ENCODE measurements around the gene CFAP46. TPM values are rescaled to one million over a fixed set of nuclear protein-coding genes. Genes with fewer than 3 reads are reported as not detected.

CFAP46 gene
- total RNA-seq, 1 experiment from 2014 or later: 3.3 TPM

GRCh38 chr10:132875435-132875834, 66.9 kb downstream of the CFAP46 start (continued):
- no peak for TF ChIP-seq E2F1 (CRISPR knock-in tag; IDR thresholded peaks at IDR 0.05)

DNA sequence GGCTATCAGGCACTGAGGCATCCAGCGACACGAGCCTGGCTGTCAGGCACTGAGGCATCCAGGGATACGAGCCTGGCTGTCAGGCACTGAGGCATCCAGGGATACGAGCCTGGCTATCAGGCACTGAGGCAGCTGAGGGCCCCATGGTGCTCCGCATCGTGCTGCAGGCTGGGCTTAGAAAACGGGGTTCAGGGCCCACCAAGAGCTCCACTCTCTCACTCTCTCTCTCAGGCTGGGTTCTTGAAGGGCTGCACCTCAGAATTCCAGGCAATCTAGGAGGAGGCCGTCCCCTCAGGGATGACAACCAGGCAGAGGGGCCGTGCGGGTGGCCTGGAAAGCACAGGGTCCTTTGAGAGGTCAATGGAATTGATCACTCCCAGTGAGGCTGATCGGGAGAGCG, 69.0 kb downstream of the CFAP46 start:
- Mint-ChIP-seq H3K36me3 (peaks cover 12% of the 10 kb centered on the region), H3K27ac (no peak overlapping the region), H3K4me1 (peaks cover under 1% of the 10 kb centered on the region; the same call in 1 of the 2 replicates), H3K9me3 (peaks cover 34% of the 10 kb centered on the region), H3K4me3 (no peak overlapping the region), H3K27me3 (ENCODE audit: low read depth) (no peaks in the 10 kb centered on the region)
- DNase-seq (ENCODE audit: low spot score) (peak; percentile 6), ATAC-seq (no peak)
- CTCF ChIA-PET: no interaction called here
- POLR2A ChIA-PET: no interaction called here
- TF ChIP-seq ZNF138 (CRISPR knock-in tag; conservative IDR thresholded peaks at IDR 0.05) (no peak), ZNF423 (CRISPR knock-in tag; IDR thresholded peaks at IDR 0.05) (no peak), NFATC4 (CRISPR knock-in tag; IDR thresholded peaks at IDR 0.05) (no peak), NR2C2 (CRISPR knock-in tag; IDR thresholded peaks at IDR 0.05) (no peak), TCF7 (CRISPR knock-in tag; IDR thresholded peaks at IDR 0.05; ENCODE audit: low read depth) (no peak), HMGA2 (CRISPR knock-in tag; IDR thresholded peaks at IDR 0.05) (no peak), ZNF425 (CRISPR knock-in tag; conservative IDR thresholded peaks at IDR 0.05) (no peak), JAZF1 (CRISPR knock-in tag; IDR thresholded peaks at IDR 0.05) (no peak), ZNF281 (CRISPR knock-in tag; IDR thresholded peaks at IDR 0.05) (no peak), ZMAT4 (CRISPR knock-in tag; IDR thresholded peaks at IDR 0.05) (no peak), USF1 (CRISPR knock-in tag; IDR thresholded peaks at IDR 0.05) (no peak), TP53 (CRISPR knock-in tag; IDR thresholded peaks at IDR 0.05) (no peak), USF2 (CRISPR knock-in tag; IDR thresholded peaks at IDR 0.05) (no peak), NR3C1 (CRISPR knock-in tag; conservative IDR thresholded peaks at IDR 0.05; ENCODE audit: low read depth) (no peak), FOXK1 (CRISPR knock-in tag; IDR thresholded peaks at IDR 0.05) (no peak)
- TF ChIP-seq, protein P1, sequence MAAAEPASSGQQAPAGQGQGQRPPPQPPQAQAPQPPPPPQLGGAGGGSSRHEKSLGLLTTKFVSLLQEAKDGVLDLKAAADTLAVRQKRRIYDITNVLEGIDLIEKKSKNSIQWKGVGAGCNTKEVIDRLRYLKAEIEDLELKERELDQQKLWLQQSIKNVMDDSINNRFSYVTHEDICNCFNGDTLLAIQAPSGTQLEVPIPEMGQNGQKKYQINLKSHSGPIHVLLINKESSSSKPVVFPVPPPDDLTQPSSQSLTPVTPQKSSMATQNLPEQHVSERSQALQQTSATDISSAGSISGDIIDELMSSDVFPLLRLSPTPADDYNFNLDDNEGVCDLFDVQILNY (CRISPR knock-in tag; IDR thresholded peaks at IDR 0.05): no peak
- TF ChIP-seq, protein P2, sequence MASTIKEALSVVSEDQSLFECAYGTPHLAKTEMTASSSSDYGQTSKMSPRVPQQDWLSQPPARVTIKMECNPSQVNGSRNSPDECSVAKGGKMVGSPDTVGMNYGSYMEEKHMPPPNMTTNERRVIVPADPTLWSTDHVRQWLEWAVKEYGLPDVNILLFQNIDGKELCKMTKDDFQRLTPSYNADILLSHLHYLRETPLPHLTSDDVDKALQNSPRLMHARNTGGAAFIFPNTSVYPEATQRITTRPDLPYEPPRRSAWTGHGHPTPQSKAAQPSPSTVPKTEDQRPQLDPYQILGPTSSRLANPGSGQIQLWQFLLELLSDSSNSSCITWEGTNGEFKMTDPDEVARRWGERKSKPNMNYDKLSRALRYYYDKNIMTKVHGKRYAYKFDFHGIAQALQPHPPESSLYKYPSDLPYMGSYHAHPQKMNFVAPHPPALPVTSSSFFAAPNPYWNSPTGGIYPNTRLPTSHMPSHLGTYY (CRISPR knock-in tag; IDR thresholded peaks at IDR 0.05): no peak
- TF ChIP-seq, protein P3, sequence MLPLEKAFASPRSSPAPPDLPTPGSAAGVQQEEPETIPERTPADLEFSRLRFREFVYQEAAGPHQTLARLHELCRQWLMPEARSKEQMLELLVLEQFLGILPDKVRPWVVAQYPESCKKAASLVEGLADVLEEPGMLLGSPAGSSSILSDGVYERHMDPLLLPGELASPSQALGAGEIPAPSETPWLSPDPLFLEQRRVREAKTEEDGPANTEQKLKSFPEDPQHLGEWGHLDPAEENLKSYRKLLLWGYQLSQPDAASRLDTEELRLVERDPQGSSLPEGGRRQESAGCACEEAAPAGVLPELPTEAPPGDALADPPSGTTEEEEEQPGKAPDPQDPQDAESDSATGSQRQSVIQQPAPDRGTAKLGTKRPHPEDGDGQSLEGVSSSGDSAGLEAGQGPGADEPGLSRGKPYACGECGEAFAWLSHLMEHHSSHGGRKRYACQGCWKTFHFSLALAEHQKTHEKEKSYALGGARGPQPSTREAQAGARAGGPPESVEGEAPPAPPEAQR (CRISPR knock-in tag; IDR thresholded peaks at IDR 0.05): no peak
- TF ChIP-seq, protein P4, sequence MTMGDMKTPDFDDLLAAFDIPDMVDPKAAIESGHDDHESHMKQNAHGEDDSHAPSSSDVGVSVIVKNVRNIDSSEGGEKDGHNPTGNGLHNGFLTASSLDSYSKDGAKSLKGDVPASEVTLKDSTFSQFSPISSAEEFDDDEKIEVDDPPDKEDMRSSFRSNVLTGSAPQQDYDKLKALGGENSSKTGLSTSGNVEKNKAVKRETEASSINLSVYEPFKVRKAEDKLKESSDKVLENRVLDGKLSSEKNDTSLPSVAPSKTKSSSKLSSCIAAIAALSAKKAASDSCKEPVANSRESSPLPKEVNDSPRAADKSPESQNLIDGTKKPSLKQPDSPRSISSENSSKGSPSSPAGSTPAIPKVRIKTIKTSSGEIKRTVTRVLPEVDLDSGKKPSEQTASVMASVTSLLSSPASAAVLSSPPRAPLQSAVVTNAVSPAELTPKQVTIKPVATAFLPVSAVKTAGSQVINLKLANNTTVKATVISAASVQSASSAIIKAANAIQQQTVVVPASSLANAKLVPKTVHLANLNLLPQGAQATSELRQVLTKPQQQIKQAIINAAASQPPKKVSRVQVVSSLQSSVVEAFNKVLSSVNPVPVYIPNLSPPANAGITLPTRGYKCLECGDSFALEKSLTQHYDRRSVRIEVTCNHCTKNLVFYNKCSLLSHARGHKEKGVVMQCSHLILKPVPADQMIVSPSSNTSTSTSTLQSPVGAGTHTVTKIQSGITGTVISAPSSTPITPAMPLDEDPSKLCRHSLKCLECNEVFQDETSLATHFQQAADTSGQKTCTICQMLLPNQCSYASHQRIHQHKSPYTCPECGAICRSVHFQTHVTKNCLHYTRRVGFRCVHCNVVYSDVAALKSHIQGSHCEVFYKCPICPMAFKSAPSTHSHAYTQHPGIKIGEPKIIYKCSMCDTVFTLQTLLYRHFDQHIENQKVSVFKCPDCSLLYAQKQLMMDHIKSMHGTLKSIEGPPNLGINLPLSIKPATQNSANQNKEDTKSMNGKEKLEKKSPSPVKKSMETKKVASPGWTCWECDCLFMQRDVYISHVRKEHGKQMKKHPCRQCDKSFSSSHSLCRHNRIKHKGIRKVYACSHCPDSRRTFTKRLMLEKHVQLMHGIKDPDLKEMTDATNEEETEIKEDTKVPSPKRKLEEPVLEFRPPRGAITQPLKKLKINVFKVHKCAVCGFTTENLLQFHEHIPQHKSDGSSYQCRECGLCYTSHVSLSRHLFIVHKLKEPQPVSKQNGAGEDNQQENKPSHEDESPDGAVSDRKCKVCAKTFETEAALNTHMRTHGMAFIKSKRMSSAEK (CRISPR knock-in tag; IDR thresholded peaks at IDR 0.05; ENCODE audit: borderline replicate concordance): no peak
